ELR (cell line): ENCODE results near the gene PKD1.

Source experiments
- DNase-seq: peaks from one replicate; pipeline ENCODE4 v3.0.0-alpha.2; 2015; ENCODE audit warnings: low read depth

The PKD1 gene

DNA sequence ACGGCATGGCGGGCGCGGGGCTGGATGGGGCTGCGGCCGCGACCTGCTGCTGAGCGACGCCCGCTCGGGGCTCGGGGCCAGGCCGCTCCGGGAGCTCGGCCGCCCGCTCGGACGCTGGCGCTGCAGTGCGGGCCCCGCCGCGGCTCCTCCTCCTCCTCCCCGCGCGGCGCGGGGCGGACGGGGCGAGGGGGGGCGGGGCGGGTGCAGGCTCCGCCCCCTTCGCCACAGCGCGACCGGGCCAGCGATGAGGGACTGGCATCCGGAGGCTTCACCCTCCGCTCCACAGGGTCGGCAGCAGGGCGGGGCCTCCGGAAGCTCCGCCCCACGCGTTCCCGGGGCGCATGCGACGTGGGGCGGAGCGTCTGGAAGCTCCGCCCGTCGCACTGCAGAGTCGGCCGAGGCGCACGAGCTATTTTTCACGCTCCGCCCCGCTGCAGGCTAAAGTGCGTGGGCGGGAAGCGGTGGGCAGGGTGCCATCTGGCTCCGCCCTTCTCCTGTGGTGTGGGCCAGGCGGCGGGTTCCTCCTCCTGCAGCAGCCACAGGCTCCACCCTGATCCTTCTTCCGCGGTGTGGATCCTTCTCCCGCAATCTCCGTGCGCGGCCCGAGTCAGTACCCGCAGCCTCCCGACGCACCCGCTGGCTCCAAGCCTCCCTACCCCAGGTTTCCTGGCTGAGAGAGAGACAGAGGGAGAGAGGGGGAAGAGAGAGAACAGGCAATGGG is at the start of gene PKD1:
Gene PKD1 (minus strand): TSS at position 129 of the 721 bp plus-strand sequence. CDS start 209 bp downstream, outside the sequence.
- peak; percentile 82 for DNase-seq

DNA sequence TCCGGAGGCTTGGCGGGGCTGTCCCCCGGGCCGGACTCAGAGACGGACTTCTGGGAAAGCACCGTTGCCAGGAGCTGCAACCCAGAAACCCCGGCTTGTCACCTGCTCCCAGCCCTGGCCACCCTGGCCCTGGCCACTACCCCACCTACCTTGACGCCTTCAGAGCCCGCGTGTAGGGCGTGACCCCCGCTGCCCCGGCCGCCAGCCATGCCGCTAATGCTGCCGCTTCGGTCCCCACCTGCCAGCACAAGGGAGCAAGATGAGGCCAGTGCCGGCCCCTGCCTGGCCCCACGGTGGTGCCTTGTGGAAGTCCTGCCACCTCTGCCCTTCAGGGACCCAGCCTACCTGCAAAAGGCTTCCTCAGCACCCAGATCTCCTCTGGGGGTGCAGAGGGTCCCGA is 49.3 kb upstream of the PKD1 start:
- DNase-seq = no peak

DNA sequence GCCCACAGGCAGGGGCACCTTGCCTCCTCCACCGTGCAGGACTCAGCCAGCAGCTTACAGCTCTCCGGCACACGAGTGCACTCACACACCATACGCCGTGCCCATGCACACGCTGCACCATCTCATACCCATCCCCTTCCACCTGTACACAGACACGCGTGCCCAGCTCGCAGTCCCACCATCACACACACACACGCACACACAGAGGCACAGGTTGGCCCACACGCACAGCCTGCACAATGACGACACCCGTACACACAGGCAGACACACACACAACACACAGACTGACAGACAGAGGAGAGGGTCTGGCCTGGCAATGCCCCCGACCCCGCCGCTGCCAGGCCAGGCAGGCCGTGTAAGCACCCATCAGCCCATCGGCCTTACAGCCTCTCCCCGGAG is 48.6 kb upstream of the PKD1 start:
- DNase-seq = no peak

DNA sequence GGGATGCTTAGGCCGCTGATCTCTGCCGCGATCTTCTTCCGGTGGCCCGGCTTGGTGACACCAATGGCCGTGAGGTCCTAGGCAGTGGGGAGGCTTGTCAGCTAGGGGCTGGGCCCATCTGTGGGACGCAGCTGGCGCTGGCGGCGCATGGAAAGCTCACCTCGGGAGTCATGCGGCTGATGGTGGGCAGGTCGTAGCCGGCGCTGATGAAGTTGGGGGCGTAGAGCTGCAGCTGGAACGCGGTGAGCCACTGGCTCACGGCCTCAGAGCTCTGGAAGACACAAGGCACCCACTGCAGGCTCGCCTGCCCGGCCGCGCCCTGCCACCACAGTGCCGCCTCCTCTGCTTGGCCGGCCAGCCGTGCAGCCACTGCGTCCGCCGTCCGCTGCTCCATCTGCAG is 48.0 kb upstream of the PKD1 start:
- no peak for DNase-seq

DNA sequence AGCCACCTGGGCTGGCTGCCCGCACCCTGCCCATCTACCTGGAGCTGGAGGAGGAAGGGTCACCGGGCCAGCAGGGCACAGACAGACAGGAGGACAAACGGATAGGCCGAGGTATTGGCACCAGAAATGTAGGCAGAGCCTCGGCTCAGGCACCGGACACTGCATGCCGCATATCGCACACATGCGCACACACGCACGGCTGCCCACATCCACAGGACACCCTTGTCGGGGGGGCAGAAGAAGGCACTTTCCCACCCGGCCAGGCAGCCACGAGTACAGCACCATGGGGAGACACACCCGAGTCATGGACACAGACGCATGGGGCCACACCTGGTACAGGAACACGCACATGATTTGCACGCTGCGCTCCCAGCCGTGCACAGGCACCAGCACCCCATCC is 46.3 kb upstream of the PKD1 start:
- no peak for DNase-seq

DNA sequence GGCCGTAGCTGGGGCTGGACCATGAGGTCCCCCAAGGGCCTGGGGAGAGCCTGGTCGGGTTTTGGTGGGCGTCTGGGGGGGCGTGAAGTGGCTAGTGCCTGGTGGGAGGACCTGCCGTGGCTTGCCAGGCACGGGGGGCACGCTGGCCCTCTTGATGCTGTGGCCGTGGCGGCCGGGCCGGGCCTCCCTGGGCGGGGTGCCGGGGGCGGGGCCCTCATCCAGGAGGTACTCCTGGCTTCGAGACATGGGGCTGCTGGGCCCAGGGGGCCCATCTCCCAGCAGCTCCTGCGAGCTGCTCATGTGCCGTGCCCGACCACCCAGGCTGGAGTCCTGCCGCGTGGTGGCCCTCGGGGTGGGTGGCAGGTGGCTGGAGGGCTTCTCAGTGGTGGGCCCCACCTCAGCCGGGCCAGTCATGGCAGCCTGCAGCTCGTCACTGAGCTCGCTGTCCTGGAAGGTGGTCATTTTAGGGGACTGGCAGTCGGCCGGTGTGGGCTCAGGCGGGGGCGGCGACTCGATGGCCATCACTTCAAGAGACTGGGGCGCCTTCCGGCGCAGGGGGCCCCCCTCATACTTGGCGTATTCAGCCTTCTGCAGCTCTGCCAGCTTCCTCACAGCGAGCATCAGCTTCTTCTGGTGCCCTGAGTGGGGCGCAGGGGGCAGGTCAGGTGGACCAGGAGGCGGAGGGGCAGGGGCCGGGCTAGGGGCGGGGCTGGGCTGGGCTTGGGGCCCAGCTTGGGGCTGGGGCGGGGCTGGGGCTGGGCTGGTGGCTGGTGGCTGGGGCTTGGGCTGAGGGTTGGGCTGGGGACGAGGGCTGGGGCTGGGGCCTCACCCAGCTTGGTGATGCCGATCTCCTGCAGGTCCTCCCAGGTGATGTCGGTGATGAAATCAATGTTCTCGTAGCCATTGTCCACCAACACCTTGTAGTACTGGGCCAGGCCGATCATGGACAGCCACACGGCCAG is 45.5 kb upstream of the PKD1 start:
- no peak for DNase-seq

DNA sequence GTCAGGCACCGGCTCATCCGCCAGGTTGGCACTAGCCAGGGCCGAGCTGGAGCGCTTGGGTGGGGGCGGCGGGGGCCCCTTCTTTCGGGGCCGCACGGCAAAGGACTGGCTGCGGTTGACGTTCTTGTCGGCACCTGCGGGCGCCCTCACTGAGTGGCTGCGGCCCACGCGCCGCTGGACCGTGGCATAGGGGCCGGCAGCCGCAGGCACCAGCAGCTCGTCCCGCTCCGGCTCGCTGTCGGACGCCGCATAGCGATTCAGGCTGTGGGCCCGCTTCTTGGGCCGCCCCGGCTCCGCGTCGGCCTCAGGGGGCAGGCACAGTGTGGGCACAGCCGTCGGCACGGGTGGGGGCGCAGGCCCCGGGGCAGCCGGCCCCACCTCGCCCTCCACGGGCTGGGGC is 44.8 kb upstream of the PKD1 start:
- no peak for DNase-seq

DNA sequence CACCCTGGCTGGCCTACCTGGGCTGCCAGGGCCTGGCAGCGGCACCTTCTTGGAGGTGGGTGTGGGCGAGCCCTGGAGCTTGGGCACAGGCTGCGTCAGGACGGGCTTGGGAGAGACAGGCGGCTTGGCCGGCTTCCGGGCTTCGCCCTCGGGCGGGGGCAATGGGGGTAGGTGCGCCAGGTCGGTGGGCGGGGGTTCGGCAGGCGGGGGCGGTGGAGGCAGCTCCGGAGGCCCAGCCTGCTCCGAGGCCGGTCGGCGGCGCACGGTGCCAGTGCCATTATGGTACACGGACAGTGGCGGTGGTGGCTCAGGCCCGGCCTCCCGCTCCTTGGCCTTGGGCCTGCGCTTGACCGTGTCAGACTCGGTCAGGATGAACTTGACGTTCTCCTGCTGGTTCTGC is 43.9 kb upstream of the PKD1 start:
- DNase-seq = no peak

DNA sequence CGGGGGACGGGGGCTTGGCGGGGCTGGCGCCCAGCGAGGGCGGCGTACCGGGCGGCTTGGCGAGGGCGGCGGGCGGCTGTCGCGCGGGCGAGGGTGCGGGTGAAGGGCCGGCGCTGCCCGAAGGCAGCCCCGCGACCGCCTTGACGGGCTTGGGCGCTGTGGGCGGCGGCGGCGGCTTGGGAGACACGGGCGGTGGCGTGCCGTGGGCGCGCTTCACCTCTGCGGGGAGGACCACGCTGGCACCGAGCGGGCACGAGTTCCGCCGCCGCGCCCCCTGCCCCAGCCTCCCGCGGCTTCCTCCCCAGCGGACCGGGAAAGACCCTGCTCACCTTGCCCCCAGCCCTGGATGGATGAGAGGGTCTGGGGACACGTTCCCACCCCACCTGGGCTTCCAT is 43.4 kb upstream of the PKD1 start:
- DNase-seq = no peak

DNA sequence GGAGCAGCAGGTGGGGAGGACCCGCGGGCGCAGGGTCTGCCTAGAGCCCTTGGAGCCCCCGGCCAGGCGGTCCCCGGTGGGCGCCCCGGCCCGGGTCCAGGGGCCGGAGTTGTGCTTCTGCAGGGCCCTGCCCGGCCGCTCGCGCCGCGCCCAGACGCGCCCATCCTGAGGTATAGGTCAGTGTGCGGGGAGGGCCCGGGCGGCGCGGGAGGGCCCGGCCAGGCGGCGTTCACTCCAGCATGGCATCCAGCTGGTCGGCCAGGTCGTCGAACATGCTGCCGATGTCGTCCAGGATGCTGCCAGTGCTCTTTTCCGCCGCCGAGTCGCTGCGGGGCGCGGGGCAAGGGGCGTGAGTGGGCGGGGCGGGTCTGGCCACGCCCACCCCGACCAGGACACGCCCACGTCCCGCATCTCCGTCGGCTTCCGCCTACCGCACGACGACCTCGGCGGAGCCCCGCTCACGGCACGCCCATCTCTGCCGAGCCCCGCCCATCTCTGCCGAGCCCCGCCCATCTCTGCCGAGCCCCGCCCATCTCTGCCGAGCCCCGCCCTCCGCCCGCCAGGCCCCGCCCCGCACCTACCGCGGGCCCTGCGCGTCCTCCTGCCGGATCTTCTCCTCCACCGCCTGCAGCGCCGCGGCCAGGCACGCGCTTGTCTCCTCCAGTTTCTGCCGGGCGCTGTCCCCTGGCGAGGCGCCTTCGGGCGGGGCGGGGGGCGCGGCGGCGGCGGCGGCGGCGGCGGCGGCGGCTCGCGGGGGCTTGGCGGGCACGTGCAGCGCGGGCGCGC is 42.8 kb upstream of the PKD1 start:
- no peak for DNase-seq

DNA sequence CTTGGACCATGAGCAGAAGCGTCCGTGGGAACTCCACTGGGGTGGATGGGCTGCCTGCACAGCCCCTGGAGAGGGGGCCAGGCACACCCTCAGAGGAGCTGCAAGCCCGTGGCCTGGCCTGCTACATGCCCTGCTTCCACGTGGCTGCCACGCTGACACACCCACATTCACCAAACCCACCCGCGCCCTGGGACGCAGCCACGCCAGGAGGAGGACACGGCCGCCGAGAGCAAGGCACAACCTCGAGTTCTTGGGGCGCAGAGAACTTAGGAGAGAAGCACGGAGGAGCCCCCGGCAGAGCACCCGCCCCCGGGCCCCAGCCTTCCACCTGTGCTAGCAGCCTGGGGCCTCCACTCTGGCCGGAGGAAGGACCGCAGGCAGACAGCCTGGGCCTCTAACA is 41.9 kb upstream of the PKD1 start:
- DNase-seq = no peak

DNA sequence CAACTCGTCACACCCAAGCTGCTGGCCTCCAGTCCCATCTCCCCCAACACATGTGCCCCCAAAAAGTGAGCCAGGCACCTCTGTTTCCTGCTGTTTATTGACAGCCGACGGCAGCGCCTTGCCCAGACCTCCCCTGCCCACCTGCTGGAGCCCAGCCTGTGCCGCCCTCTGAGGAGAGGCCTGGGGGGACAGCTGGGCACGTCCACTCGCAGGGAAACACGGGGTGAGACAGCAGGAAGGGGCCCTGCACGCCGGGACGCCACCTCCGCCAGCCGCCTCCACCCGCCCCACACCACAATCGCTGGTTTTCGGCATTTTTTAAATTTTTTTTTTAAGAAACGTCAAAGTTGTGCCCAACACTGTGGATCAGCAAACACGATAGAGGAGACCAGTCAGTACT is 41.4 kb upstream of the PKD1 start:
- no peak for DNase-seq

DNA sequence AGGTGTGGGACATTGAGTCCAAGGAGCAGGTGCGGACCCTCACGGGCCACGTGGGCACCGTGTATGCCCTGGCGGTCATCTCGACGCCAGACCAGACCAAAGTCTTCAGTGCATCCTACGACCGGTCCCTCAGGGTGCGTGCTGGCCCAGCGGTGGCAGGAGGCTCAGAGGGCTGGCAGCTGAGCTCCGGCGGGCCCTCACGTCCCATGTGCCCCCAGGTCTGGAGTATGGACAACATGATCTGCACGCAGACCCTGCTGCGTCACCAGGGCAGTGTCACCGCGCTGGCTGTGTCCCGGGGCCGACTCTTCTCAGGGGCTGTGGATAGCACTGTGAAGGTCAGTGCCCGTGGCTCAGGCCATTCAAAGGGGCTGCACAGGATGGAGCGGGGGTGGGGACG is 40.3 kb upstream of the PKD1 start:
- DNase-seq = no peak

DNA sequence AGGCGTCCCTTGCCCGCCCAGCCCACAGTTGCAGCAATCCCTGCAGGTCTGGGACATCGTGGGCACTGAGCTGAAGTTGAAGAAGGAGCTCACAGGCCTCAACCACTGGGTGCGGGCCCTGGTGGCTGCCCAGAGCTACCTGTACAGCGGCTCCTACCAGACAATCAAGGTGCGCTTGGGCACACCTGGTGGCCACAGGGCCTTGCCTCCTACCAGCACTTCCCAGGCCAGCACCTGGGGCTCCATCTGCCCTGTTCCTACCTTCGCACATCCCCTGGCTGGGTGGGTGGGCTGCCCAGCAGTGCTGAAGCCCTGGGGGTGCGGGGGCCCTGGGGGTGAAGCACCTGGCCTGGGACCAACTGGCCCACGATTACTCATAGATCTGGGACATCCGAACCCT is 39.8 kb upstream of the PKD1 start:
- no peak for DNase-seq

DNA sequence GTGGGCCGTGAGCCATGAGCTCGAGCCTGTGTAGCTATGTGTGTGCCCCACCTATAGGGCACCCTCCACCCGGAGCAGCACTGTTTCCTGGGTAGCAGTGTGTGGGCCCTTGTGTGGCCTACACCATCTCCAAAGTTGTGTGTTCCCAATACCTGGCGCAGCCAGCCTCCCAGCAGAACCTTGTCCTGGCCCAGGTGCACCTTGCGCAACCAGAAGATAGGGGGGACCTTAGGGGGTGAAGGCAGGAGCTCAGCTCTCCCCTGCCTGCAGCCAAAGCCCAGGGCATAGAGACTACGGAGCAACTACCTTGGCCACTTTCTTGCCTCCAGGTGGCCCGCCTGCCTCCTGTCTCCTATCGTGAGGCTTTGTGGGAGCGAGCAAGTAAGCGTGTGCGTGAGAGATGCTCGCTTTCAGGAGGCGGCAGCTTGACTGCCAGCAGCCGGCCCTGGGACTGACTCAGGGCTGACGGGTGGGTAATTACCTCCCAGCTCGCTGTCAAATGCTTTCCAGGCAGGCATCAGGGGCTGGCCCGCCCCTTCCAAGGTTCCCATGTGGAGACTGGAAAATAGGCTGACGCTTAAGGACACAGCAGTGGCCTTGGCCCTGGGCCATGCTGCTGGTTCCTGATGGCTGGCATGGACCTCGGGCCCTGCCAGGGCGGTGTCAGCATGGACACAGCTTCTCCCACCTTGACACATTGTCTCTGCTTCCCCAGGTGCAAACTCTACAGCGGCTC is 38.9 kb upstream of the PKD1 start:
- DNase-seq = no peak

DNA sequence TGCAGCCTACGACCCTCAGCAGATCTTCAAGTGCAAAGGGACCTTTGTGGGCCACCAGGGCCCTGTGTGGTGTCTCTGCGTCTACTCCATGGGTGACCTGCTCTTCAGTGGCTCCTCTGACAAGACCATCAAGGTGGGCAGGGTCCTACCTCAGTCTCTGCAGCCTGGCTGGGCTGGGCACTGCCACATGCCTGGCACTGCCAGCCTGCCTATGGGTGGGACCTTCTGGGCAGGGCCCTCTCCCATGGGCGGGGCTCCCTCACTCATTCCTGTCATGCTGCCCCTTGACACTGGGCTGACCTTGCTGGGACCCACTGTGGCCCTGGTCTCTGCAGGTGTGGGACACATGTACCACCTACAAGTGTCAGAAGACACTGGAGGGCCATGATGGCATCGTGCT is 38.2 kb upstream of the PKD1 start:
- DNase-seq = no peak

DNA sequence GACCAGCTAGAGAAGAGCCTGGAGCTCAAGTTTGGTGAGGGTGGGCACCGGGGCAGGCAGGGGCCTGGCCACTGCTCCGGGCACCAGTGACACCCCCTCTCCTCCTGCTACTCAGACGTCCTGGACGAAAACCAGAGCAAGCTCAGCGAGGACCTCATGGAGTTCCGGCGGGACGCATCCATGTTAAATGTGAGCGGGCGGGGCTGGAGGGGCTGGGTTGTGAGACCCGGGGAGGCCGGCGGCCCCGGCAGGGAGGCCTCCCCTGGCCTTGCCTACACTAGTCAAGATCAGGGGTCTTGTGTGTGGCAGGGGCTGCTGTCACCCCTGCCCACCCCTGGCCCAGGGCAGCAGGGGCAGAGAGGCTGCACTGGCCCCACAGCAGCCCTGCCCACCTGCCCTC is 37.7 kb upstream of the PKD1 start:
- DNase-seq = no peak

DNA sequence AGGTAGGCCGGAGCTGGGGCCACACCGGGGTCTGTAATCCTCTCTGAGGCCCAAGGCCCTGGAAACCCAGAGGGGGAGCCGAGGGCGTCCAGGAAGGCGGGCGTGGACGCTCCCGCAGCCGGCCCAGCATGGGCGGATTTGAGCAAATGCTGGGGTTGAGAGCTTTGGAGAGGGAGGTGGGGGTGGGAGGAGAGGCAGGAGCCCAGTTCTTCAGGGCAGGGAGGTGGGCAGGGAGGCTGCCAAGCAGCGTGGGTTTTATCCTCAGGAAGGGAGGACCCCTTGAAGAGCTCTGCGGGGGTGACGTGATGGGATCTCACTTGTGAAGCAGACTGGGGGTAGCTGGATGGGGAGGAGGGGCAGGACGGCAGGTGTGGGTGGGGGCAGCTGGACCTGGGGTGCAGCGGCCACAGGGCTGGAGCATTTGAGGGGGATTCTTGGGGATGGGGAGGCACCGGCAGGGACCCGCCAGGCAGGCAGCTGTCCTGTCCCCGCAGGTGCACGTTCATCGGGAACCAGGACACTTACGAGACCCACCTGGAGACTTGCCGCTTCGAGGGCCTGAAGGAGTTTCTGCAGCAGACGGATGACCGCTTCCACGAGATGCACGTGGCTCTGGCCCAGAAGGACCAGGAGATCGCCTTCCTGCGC is 37.1 kb upstream of the PKD1 start:
- no peak for DNase-seq

DNA sequence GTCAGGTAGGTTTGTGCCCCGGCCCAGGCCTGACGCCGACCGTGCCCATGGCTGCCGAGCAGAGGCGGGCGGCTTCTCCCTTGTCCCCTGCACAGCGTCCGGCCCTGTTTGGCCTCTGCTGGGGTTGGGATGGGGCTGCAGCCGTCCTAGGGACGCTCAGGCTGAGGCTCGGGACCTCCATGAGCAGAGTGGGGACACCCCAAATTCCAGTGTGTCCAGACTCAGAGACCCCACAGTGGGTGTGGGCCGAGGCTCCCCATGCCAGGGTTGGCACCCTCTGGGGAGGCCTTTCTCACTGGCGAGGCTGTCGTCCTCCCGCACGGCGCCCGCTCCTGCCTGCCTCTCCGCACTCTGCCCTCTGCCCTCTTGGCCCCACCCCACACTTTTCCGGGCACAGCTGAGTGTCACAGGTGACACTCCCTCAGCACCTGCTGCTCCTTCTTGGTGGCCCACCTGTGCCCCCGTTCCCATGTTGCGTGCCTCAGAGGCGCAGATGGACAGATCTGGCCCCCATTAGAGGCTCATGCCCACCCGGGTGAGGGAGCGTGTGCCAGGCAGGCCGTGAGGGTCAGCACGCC is 36.0 kb upstream of the PKD1 start:
- DNase-seq = no peak

DNA sequence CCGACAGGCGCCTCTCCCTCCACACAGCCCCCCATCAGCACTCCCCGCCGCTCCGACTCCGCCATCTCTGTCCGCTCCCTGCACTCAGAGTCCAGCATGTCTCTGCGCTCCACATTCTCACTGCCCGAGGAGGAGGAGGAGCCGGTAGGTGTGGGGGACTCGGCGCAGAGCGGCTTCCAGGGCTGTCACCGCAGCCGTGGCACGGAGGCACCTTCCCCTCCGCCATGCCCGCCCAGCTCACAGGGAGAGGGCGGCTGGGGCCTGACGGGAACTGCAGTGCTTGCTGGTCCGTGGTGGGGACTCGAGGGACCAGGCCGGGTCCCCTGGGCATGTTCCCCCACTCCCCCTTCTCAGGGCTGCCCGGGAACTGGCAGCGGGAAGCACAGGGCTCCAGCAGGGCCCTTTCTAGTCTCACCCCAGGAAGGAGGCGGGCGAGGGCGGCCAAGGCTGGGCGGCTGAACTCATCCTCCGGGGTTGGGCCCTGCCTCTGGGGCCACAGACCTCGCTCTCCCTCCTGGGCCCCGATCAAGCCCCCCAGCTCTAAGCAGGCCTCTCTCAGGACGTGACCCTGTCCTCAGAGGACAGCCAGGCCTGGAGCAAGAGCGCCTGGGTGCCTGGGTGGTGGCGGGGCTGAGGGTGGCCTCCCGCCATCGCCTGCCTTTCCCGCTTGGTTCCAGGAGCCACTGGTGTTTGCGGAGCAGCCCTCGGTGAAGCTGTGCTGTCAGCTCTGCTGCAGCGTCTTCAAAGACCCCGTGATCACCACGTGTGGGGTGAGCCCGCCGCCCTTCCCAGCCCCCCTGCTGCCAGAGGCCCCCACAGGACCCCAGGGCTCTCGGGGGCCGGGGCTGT is 35.1 kb upstream of the PKD1 start:
- no peak for DNase-seq
